Measurements from ENCODE around the gene UQCR11. TPM values are rescaled to one million over a fixed set of nuclear protein-coding genes. Genes with fewer than 3 reads are reported as not detected.

Gene UQCR11
- total and polyA plus RNA-seq, 2 donors (not counting 3 experiments of a cell fraction or from before 2014, with no cell fraction given): 165 to 210 TPM

- TF ChIP-seq MAX (IDR thresholded peaks at IDR 0.05; ENCODE audit: insufficient read depth, insufficient read length) (no peak), FOS (IDR thresholded peaks at IDR 0.05; ENCODE audit: borderline replicate concordance, insufficient read depth, low read length) (no peak), JUN (IDR thresholded peaks at IDR 0.05; ENCODE audit: borderline replicate concordance, insufficient read depth, insufficient read length, low read depth) (no peak), POLR2A (IDR thresholded peaks at IDR 0.05; ENCODE audit: low read depth, low read length) (no peak), MYC (IDR thresholded peaks at IDR 0.05; ENCODE audit: low read depth, low read length) (no peak), EZH2 (IDR thresholded peaks at IDR 0.05; ENCODE audit: borderline replicate concordance, low read depth, low read length, severe bottlenecking) (no peak), GATA2 (IDR thresholded peaks at IDR 0.05; ENCODE audit: insufficient read depth, insufficient read length, low read depth, low read length) (no peak), CTCF (IDR thresholded peaks at IDR 0.05; ENCODE audit: extremely low read depth in 1 of 2, insufficient read depth in 1 of 2, low read depth in 1 of 2, low read length in 2 of 2) (no peak), POLR2AphosphoS5 (IDR thresholded peaks at IDR 0.05; ENCODE audit: insufficient read depth, low read depth, low read length) (no peak)
- ChIA-PET CTCF (interaction anchor here (3.1 kb wide), 1 partner anchor 14 kb away, joined by 19 read pairs; no protein-coding TSS in a partner anchor), POLR2A (no interaction called here)
- Histone ChIP-seq H3K4me1 (ENCODE audit: control insufficient read depth, extremely low read depth, insufficient read depth, low read length) (peaks cover under 1% of the 10 kb centered on the region), H3K27ac (ENCODE audit: insufficient read depth, low read depth, low read length) (no peak overlapping the region), H2AFZ (ENCODE audit: low read depth, low read length) (no peak overlapping the region), H3K79me2 (ENCODE audit: control insufficient read depth, insufficient read depth, low read length) (peaks cover 73% of the 10 kb centered on the region), H4K20me1 (replicated peaks; ENCODE audit: control insufficient read depth, extremely low read depth, insufficient read depth, low read length) (peaks cover 3% of the 10 kb centered on the region), H3K9me3 (replicated peaks; ENCODE audit: control insufficient read depth, insufficient read depth, low read length) (no peaks in the 10 kb centered on the region), H3K9me1 (replicated peaks; ENCODE audit: control insufficient read depth, extremely low read depth, insufficient read depth, low read length) (no peaks in the 10 kb centered on the region), H3K9ac (replicated peaks; ENCODE audit: extremely low read depth, insufficient read depth, low read length) (no peak overlapping the region), H3K27me3 (ENCODE audit: control insufficient read depth in 2 of 2, insufficient read depth in 2 of 2, low read length in 2 of 2) (no peaks in the 10 kb centered on the region), H3K4me3 (replicated peaks in 1 of 3; ENCODE audit: insufficient read depth in 1 of 3, low read depth in 1 of 3, low read length in 3 of 3) (no peak overlapping the region), H3K36me3 (ENCODE audit: control insufficient read depth in 2 of 2, extremely low read depth in 1 of 2, insufficient read depth in 2 of 2, low read length in 2 of 2) (peaks cover 13 to 14% of the 10 kb centered on the region in 2 experiments), H3K4me2 (ENCODE audit: insufficient read depth, low read length) (no peak overlapping the region)
- FAIRE-seq: no peak
- DNase-seq (ENCODE audit: low read depth, low spot score): no peak
- dilution Hi-C loops (cut with MboI; ENCODE audit: extremely low pct_ligation_motif_present, low sequenced_read_pairs): no loop called here
- no TSS peak for BruUV-seq (replicated peaks)
- intact Hi-C loops (cut with micrococcal nuclease): no loop called here
Observed at GRCh38 chr19:1560286-1560882, 44.9 kb downstream of the UQCR11 start.
